Liver (tissue), 9 donors: Measurements from ENCODE around the gene PCDH15. TPM values are rescaled to one million over a fixed set of nuclear protein-coding genes. Genes with fewer than 3 reads are reported as not detected.

ENCODE experiments used
- DNase-seq: peaks from one replicate; pipeline ENCODE4 v3.0.0-alpha.2; 2017; ENCODE audit warnings: low spot score
- H3K27ac ChIP-seq, 2 donors: one replicate each; pipeline ENCODE4 v1.7.0; 2013; ENCODE audit warnings: inconsistent platforms in 2 of 2, low read length in 2 of 2, control low read depth in 1 of 2, low read depth in 1 of 2, mild to moderate bottlenecking in 1 of 2
- H3K27me3 ChIP-seq, 4 donors: one replicate each; pipeline versions ENCODE4 v1.6.1 to v1.7.0; 2013; ENCODE audit warnings: low read length in 3 of 4, inconsistent platforms in 1 of 4, mild to moderate bottlenecking in 1 of 4, moderate library complexity in 1 of 4; ENCODE audit not compliant: control insufficient read depth in 4 of 4, insufficient read depth in 4 of 4
- H3K36me3 ChIP-seq, 4 donors: one replicate each; pipeline versions ENCODE4 v1.6.1 to v1.7.0; 2013; ENCODE audit warnings: low read length in 3 of 4, mild to moderate bottlenecking in 3 of 4, low read depth in 1 of 4, moderate library complexity in 1 of 4; ENCODE audit not compliant: control insufficient read depth in 4 of 4, insufficient read depth in 3 of 4
- H3K4me1 ChIP-seq, 4 donors: one replicate each; pipeline versions ENCODE4 v1.6.1 to v1.7.0; 2013; ENCODE audit warnings: low read length in 3 of 4, mild to moderate bottlenecking in 3 of 4, moderate library complexity in 1 of 4; ENCODE audit not compliant: control insufficient read depth in 4 of 4, insufficient read depth in 4 of 4
- H3K4me3 ChIP-seq, 3 donors: one replicate each; pipeline versions ENCODE4 v1.6.1 to v1.7.0; 2013; ENCODE audit warnings: low read length in 3 of 3, control low read depth in 1 of 3, low read depth in 1 of 3, mild to moderate bottlenecking in 1 of 3
- H3K9ac ChIP-seq, 2 donors: one replicate each; pipeline ENCODE4 v1.7.0; 2013; ENCODE audit warnings: low read length in 2 of 2, mild to moderate bottlenecking in 2 of 2, moderate library complexity in 2 of 2, control low read depth in 1 of 2, low read depth in 1 of 2
- H3K9me3 ChIP-seq, 4 donors: one replicate each; pipeline versions ENCODE4 v1.6.1 to v1.7.0; 2013; ENCODE audit warnings: low read length in 3 of 4; ENCODE audit not compliant: control insufficient read depth in 4 of 4
- ATF3 ChIP-seq: IDR thresholded peaks from 2 replicates; pipeline ENCODE4 v1.6.1; 2016; ENCODE audit warnings: antibody characterized with exemption
- CTCF ChIP-seq: fragments of 150-350 bp; IDR thresholded peaks from 2 replicates; pipeline ENCODE4 v1.5.1; 2017; ENCODE audit warnings: improper control_type of control experiment, low read depth, low read length; ENCODE audit not compliant: missing input control
- EGR1 ChIP-seq, 2 donors: IDR thresholded peaks; 2 replicates each; pipeline ENCODE4 v1.6.1; 2016 to 2018; ENCODE audit warnings: antibody characterized with exemption in 2 of 2, low read depth in 2 of 2
- FOXA1 ChIP-seq: IDR thresholded peaks from 2 replicates; pipeline ENCODE4 v1.6.1; 2016; ENCODE audit warnings: antibody characterized with exemption
- FOXA2 ChIP-seq: IDR thresholded peaks from 2 replicates; pipeline ENCODE4 v1.6.1; 2016; ENCODE audit warnings: antibody characterized with exemption
- GABPA ChIP-seq, 2 donors: IDR thresholded peaks in 1 of 2; conservative IDR thresholded peaks in 1 of 2; 2 replicates each; pipeline ENCODE4 v1.6.1; 2016; ENCODE audit warnings: antibody characterized with exemption in 2 of 2, mild to moderate bottlenecking in 1 of 2, moderate library complexity in 1 of 2
- HNF4A ChIP-seq, 2 donors: conservative IDR thresholded peaks; 2 replicates each; pipeline ENCODE4 v1.6.1; 2016; ENCODE audit warnings: antibody characterized with exemption in 2 of 2, mild to moderate bottlenecking in 2 of 2
- HNF4G ChIP-seq: IDR thresholded peaks from 2 replicates; pipeline ENCODE4 v1.6.1; 2016; ENCODE audit warnings: antibody characterized with exemption
- JUND ChIP-seq, 2 donors: IDR thresholded peaks; 2 replicates each; pipeline ENCODE4 v1.6.1; 2016; ENCODE audit warnings: antibody characterized with exemption in 2 of 2
- MAX ChIP-seq: IDR thresholded peaks from 2 replicates; pipeline ENCODE4 v1.6.1; 2016; ENCODE audit warnings: antibody characterized with exemption
- NR2F2 ChIP-seq: IDR thresholded peaks from 2 replicates; pipeline ENCODE4 v1.6.1; 2016; ENCODE audit warnings: antibody characterized with exemption
- RAD21 ChIP-seq, 2 donors: IDR thresholded peaks; 2 replicates each; pipeline ENCODE4 v1.6.1; 2016; ENCODE audit warnings: antibody characterized with exemption in 2 of 2, mild to moderate bottlenecking in 2 of 2
- REST ChIP-seq: IDR thresholded peaks from 2 replicates; pipeline ENCODE4 v1.6.1; 2016; ENCODE audit warnings: antibody characterized with exemption, mild to moderate bottlenecking
- RXRA ChIP-seq, 2 donors: IDR thresholded peaks; 2 replicates each; pipeline ENCODE4 v1.6.1; 2017 to 2018; ENCODE audit warnings: antibody characterized with exemption in 2 of 2, mild to moderate bottlenecking in 1 of 2
- SP1 ChIP-seq: IDR thresholded peaks from 2 replicates; pipeline ENCODE4 v1.6.1; 2018; ENCODE audit warnings: antibody characterized with exemption, mild to moderate bottlenecking
- TAF1 ChIP-seq: conservative IDR thresholded peaks from 2 replicates; pipeline ENCODE4 v1.6.1; 2016; ENCODE audit warnings: antibody characterized with exemption, mild to moderate bottlenecking
- YY1 ChIP-seq: IDR thresholded peaks from 2 replicates; pipeline ENCODE4 v1.6.1; 2016; ENCODE audit warnings: antibody characterized with exemption, mild to moderate bottlenecking
- WGBS: extraction: QIAGEN DNeasy Blood & Tissue Kit; methylation state at CpG from one replicate; pipeline ENCODE4 v1.1.7; 2013; 5-methylcytosine and 5-hydroxymethylcytosine counted together
- polyA plus RNA-seq, 2 donors: library from polyadenylated mRNA; stranded (reverse) in 1 of 2; unstranded in 1 of 2; fragments of 200-250 nt in 1 of 2; fragments of >200 nt in 1 of 2; fragmentation: Nextera tagmentation in 1 of 2; extraction: Ambion mirVana in 1 of 2; gene quantifications; one replicate each; pipeline versions ENCODE4 v1.2.1 to v1.2.3, GENCODE V29; 2013 to 2015
- total RNA-seq, 2 donors: library from RNA; depleted of rRNA; stranded (reverse); fragments of >200 nt; gene quantifications; one replicate each; pipeline ENCODE4 v1.2.3, GENCODE V29; 2014
- donor health status: healthy.
- donor health status: healthy.
- donor health status: healthy.
- donor health status: healthy.
- donor health status: healthy.

Gene PCDH15
- total and polyA plus RNA-seq, 4 donors = 0.05 TPM; not detected in 3

- no peak overlapping the region for H3K4me3 ChIP-seq
- no peaks in the 10 kb centered on the region for H3K27me3 ChIP-seq
- H3K4me1 ChIP-seq = peaks cover 0 to 12% (median 8%) of the 10 kb centered on the region in 4 donors
- H3K27ac ChIP-seq = no peak overlapping the region
- DNase-seq = no peak
- WGBS = 88% methylated on average over 14 of the region's 14 CpGs
- no peak overlapping the region for H3K9ac ChIP-seq
- TF ChIP-seq RXRA (IDR thresholded peaks at IDR 0.05) (no peak), JUND (IDR thresholded peaks at IDR 0.05) (no peak), GABPA (IDR thresholded peaks at IDR 0.05 in 1 of 2, conservative IDR thresholded peaks at IDR 0.05 in 1 of 2) (no peak), FOXA1 (no peak), SP1 (no peak), NR2F2 (no peak), MAX (no peak)
- H3K36me3 ChIP-seq = no peaks in the 10 kb centered on the region
- H3K9me3 ChIP-seq = no peaks in the 10 kb centered on the region
Observed at GRCh38 chr10:54063514-54063913, 737.5 kb downstream of the PCDH15 start.

GRCh38 chr10:54060572-54060971 is 740.5 kb downstream of the PCDH15 start:
- DNase-seq = no peak
- Histone ChIP-seq H3K27me3 (no peaks in the 10 kb centered on the region), H3K4me3 (no peak overlapping the region), H3K9ac (no peak overlapping the region), H3K4me1 (peaks cover 0 to 1% (median 0%) of the 10 kb centered on the region in 4 donors), H3K9me3 (no peaks in the 10 kb centered on the region), H3K27ac (no peak overlapping the region), H3K36me3 (no peaks in the 10 kb centered on the region)
- 92% methylated on average over 5 of the region's 5 CpGs for WGBS
- TF ChIP-seq HNF4A (conservative IDR thresholded peaks at IDR 0.05) (no peak), MAX (no peak), FOXA2 (no peak), HNF4G (no peak), YY1 (no peak), GABPA (IDR thresholded peaks at IDR 0.05 in 1 of 2, conservative IDR thresholded peaks at IDR 0.05 in 1 of 2) (no peak), EGR1 (IDR thresholded peaks at IDR 0.05; ENCODE audit: low read depth in 2 of 2) (no peak), SP1 (no peak), RAD21 (IDR thresholded peaks at IDR 0.05) (no peak), RXRA (IDR thresholded peaks at IDR 0.05) (no peak), ATF3 (no peak), TAF1 (no peak), REST (no peak), JUND (IDR thresholded peaks at IDR 0.05) (no peak), FOXA1 (no peak), CTCF (no peak)
